GM21515 (cell line): Measurements from ENCODE around the gene HFM1.
"Not testable (repeated sequence)": the region's sequence is repeated elsewhere in the genome, so short reads cannot be mapped to it uniquely, and the experiment has no call there.

Source experiments
- ATAC-seq: cut with Tn5 transposase; IDR thresholded peaks from one replicate; pipeline ENCODE4 v1.9.1; 2021; ENCODE audit not compliant: unreplicated experiment

Gene HFM1

GRCh38 chr1:91381844-91382243 is 22.8 kb downstream of the HFM1 start:
- no peak for ATAC-seq

GRCh38 chr1:91374086-91374485 is 30.6 kb downstream of the HFM1 start:
- ATAC-seq: no peak

GRCh38 chr1:91372230-91372629 is 32.4 kb downstream of the HFM1 start:
- ATAC-seq: not testable (repeated sequence)

DNA sequence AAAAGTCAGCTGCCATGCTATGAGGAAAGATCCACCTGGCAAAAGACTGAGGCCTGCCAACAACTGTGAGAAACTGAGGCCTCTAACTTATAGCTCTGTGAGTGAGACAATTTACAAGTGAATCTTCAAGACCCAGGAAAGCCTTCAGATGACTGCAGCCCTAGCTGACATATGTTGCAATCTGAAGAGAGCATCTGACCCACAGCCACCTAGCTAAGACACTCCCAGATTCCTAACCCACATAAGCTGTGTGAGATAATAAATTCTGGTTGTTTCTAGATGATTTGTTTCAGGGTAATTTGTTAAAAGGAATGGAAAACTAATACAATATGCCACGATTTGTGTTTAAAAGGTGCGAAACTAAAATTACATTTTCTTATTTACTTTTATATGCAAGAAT is 55.1 kb downstream of the HFM1 start:
- ATAC-seq: no peak

DNA sequence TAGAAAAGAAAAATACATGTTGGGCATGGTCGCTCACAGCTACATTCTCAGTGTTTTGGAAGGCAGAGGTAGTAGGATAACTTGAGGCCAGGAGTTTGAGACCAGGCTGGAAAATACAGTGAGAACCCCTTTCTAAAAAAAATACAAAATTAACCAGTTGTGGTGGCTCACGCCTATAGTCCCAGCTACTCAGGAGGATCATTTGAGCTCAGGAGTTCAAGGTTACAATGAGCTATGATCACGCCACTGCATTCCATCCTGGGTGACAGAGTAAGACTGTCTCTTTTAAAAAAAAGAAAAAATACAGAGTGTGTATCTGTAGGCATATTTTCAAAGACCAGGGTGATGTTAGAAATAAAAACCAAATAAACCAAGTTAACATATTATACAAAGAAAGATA is 57.8 kb downstream of the HFM1 start:
- no peak for ATAC-seq

- no peak for ATAC-seq
These were observed 59.1 kb downstream of the HFM1 start for GRCh38 chr1:91345395-91346005.

GRCh38 chr1:91338501-91338900 is 66.1 kb downstream of the HFM1 start:
- no peak for ATAC-seq

DNA sequence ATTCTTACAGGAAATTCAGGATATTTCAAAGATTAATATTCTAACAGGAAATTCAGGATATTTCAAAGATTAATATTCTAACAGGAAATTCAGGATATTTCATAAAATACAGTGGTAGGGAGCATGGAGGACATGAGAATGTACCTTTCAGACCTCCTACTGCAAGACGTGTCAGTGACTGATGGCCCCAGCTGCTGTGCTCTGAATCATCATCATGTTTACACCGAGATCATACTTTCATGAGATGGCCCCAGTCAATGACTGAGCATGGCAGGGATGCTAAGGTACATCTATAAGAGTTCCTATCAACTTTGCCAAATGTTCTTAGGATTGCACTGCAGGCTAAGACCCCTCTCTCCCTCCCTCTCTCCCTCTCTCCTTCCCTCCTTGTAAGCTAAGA is 69.0 kb downstream of the HFM1 start:
- no peak for ATAC-seq

- no peak for ATAC-seq
These were observed 69.8 kb downstream of the HFM1 start for GRCh38 chr1:91334856-91335255.

- no peak for ATAC-seq
These were observed 79.2 kb downstream of the HFM1 start for GRCh38 chr1:91325456-91325855.

DNA sequence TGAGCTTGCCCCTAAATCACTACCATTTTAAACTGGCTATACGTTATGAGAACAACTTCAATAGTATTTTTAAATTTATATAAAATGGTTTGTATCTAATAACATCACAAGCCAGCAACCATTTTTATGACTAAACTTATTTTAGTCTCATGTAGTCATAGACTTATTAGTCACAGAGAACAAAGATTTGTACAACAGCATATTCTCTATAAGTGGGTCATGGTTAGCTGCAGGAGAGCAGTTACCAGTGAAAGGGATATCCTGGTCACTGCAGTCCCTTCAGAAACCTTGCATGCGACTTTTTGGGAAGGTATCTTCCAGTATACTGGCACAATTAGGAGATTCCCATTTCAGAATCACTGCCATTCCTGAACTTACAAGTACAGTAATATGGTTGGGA is 90.0 kb downstream of the HFM1 start:
- no peak for ATAC-seq

GRCh38 chr1:91311672-91312071 is 93.0 kb downstream of the HFM1 start:
- ATAC-seq: no peak

GRCh38 chr1:91308544-91308943 is 96.1 kb downstream of the HFM1 start:
- no peak for ATAC-seq

DNA sequence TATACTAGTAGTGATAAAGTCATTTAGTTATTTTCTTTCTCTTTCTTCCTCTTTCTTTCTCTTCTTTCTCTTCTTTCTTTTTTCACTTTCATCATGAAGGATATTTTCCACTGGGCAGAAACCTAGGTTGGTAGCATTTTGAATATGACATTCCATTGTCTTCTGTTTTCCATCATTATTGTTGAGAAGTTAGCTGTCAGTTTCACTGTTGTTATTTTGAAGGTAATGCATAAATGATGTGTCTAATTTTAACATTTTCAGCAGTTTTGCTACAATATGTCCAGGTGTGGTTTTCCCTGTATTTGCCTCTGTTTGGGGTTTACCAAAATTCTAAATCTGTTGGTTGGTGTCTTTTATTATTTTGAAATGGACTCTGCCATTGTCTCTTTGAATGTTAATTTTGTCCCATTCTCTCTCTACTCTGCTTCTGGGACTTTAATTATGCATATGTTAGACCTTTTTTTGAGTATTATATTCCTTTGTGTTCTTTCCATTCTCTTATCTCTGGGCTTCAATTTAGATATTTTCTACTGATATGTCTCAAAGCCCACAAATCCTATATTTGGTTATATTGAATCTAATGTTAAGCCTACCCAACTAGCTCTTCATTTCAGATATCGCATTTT is 96.7 kb downstream of the HFM1 start:
- ATAC-seq: no peak

DNA sequence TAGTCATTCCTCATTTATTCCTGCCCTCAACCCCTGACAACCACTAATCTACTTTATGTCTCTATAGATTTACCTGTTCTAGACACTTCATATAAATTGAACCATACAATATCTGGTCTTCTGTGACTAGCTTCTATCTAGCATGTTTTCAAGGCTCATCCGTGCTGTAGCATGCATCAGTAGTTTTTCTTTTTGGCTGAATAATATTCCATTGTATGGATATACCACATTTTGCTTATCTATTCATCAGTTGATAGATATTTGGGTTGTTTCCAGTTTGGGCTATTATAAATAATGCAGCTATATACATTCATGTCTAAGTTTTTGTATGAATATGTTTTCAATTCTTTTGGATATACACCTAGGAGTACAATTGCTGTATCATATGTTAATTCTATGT is 101.5 kb downstream of the HFM1 start:
- no peak for ATAC-seq

- ATAC-seq: not testable (repeated sequence)
These were observed 115.6 kb downstream of the HFM1 start for GRCh38 chr1:91288843-91289553.

DNA sequence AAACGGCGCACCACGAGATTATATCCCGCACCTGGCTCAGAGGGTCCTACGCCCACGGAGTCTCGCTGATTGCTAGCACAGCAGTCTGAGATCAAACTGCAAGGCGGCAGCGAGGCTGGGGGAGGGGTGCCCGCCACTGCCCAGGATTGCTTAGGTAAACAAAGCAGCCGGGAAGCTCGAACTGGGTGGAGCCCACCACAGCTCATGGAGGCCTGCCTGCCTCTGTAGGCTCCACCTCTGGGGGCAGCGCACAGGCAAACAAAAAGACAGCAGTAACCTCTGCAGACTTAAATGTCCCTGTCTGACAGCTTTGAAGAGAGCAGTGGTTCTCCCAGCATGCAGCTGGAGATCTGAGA is 117.7 kb downstream of the HFM1 start:
- not testable (repeated sequence) for ATAC-seq

DNA sequence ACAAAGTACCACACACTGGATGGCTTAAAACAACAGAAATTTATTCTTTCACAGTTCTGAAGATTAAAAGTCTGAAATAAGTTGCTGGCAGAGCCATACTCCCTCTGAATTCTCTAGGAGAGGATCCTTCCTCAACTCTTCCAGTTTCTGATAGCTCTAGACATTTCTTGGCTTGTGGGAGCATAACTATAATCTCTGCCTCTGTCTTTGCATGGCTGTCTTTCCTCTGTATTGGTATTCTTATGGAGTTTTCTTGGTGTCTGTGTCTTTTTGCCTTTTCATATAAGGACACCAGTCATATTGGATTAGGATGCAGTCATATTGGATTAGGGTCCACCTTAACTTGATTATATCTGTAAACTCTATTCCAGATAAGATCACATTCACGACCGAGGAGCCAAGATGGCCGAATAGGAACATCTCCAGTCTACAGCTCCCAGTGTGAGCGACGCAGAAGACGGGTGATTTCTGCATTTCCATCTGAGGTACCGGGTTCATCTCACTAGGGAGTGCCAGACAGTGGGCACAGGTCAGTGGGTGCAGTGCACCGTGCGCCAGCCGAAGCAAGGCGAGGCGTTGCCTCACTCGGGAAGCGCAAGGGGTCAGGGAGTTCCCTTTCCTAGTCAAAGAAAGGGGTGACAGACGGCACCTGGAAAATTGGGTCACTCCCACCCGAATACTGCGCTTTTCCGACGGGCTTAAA is 118.2 kb downstream of the HFM1 start:
- ATAC-seq: not testable (repeated sequence)

DNA sequence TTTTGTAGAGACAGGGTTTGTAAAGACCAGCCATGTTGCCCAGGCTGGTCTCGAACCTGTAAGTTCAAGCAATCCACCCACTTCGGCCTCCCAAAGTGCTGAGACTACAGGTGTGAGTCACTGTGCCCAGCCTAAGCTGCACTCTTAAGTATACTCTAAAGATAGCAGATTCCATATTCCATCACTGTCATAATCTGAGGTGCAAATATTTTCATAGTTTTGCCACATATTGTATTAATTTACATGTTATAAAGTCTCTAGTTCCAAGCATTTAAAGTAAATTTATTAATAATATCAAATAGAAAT is 121.3 kb downstream of the HFM1 start:
- no peak for ATAC-seq

GRCh38 chr1:91282695-91283420 is 121.8 kb downstream of the HFM1 start:
- no peak for ATAC-seq

DNA sequence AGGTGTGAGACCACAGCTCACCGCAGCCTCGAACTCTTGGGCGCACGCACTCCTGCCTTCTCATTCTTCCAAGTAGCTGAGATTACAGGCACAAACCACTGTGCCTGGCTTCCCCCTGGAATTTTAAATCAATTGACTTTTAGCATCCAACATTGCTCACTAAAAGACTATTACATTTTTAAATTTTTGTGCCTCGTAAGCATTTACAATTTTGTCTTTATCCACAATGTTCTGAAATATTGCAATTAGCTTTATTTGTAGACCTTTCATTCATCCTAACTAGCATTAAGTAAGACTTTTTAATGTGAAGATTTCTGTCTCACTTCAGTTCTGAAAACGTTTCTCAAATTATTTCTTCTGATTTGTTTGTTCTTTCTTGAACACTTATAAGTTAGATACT is 122.9 kb downstream of the HFM1 start:
- no peak for ATAC-seq
